ENCODE measurements around the gene PLCH1. TPM values are rescaled to one million over a fixed set of nuclear protein-coding genes. Genes with fewer than 3 reads are reported as not detected.

PLCH1 gene
- total RNA-seq, 1 donor from 2014 or later, result 20.9 TPM

DNA sequence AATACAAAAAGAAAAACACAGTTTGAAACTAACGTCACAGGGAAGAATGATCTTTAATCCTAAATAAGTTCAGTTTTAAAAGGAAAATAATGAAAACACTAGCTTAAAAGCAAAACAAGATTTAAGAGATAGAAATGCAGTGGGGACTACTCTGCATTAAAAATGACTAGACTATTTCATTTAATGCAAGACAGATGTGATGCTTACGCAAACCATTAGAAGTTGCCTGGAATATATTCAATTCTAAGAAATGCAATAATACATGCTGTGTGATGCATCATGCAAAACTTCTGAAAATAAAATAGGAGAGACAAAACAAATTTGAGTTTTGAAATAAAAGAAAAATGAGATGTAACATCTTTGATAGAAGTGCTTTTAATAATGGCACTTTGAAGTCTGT lies 353.8 kb downstream of the PLCH1 start:
- Mint-ChIP-seq H3K4me1 (ENCODE audit: unreplicated experiment) (no peaks in the 10 kb centered on the region), H3K36me3 (ENCODE audit: low read depth, unreplicated experiment) (no peaks in the 10 kb centered on the region), H3K27me3 (ENCODE audit: unreplicated experiment) (no peaks in the 10 kb centered on the region), H3K9me3 (ENCODE audit: unreplicated experiment) (no peaks in the 10 kb centered on the region), H3K27ac (ENCODE audit: unreplicated experiment) (no peak overlapping the region), H3K4me3 (ENCODE audit: unreplicated experiment) (no peak overlapping the region)
- no peak for DNase-seq (ENCODE audit: low spot score)
- TF ChIP-seq, protein P1, sequence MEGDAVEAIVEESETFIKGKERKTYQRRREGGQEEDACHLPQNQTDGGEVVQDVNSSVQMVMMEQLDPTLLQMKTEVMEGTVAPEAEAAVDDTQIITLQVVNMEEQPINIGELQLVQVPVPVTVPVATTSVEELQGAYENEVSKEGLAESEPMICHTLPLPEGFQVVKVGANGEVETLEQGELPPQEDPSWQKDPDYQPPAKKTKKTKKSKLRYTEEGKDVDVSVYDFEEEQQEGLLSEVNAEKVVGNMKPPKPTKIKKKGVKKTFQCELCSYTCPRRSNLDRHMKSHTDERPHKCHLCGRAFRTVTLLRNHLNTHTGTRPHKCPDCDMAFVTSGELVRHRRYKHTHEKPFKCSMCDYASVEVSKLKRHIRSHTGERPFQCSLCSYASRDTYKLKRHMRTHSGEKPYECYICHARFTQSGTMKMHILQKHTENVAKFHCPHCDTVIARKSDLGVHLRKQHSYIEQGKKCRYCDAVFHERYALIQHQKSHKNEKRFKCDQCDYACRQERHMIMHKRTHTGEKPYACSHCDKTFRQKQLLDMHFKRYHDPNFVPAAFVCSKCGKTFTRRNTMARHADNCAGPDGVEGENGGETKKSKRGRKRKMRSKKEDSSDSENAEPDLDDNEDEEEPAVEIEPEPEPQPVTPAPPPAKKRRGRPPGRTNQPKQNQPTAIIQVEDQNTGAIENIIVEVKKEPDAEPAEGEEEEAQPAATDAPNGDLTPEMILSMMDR (IDR thresholded peaks at IDR 0.05; ENCODE audit: unreplicated experiment), result no peak

GRCh38 chr3:155390351-155390750 lies 354.5 kb downstream of the PLCH1 start:
- Mint-ChIP-seq H3K27me3 (ENCODE audit: unreplicated experiment) (no peaks in the 10 kb centered on the region), H3K36me3 (ENCODE audit: low read depth, unreplicated experiment) (no peaks in the 10 kb centered on the region), H3K4me1 (ENCODE audit: unreplicated experiment) (no peaks in the 10 kb centered on the region), H3K4me3 (ENCODE audit: unreplicated experiment) (no peak overlapping the region), H3K27ac (ENCODE audit: unreplicated experiment) (no peak overlapping the region), H3K9me3 (ENCODE audit: unreplicated experiment) (no peaks in the 10 kb centered on the region)
- TF ChIP-seq, protein P1 (IDR thresholded peaks at IDR 0.05; ENCODE audit: unreplicated experiment), result no peak
- DNase-seq (ENCODE audit: low spot score), result no peak

DNA sequence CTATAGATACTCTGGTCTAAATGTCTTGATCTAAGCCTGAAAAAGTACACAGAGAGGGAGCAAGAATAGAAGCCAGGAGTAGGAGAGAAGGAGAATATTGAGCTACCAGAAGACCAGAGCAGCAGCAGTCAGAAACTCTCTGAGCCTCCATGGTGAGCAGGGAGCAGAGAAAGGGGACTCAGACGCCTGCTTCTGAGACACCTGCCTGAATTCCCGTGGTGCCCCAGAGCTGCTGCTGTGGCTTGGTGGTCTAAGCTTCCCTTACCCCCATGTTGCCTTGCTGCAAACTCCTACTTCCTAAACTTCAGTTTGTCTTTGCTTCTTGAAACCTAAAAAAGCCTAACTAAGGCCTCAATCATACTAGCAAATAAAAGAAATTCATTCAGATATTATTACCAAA lies 356.5 kb downstream of the PLCH1 start:
- TF ChIP-seq, protein P1 (IDR thresholded peaks at IDR 0.05; ENCODE audit: unreplicated experiment), result no peak
- no peak overlapping the region for H3K4me3 Mint-ChIP-seq (ENCODE audit: unreplicated experiment)
- DNase-seq (ENCODE audit: low spot score), result no peak
- no peaks in the 10 kb centered on the region for H3K36me3 Mint-ChIP-seq (ENCODE audit: low read depth, unreplicated experiment)
- no peaks in the 10 kb centered on the region for H3K4me1 Mint-ChIP-seq (ENCODE audit: unreplicated experiment)
- no peak overlapping the region for H3K27ac Mint-ChIP-seq (ENCODE audit: unreplicated experiment)
- H3K27me3 Mint-ChIP-seq (ENCODE audit: unreplicated experiment), result peaks cover 2% of the 10 kb centered on the region
- no peaks in the 10 kb centered on the region for H3K9me3 Mint-ChIP-seq (ENCODE audit: unreplicated experiment)

DNA sequence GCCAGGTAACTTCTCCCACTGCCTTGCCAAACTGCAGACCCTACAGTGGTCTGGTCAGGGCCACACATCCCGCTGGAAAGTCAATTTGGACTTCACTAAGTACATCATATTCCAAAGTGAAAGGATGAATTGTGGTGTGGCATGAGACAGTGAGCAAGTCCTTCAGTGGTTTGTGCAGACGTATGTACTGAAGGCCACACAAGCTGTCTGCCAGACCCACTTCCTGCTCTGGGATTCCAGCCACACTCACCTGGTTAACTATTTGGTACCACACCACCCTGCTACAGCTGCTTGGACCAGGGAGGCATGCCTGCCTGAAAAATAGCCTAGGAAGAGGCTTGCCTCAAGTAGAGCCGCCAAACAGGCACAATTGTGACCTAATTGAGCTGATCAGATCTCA lies 357.3 kb downstream of the PLCH1 start:
- DNase-seq (ENCODE audit: low spot score), result no peak
- no peak overlapping the region for H3K4me3 Mint-ChIP-seq (ENCODE audit: unreplicated experiment)
- no peaks in the 10 kb centered on the region for H3K9me3 Mint-ChIP-seq (ENCODE audit: unreplicated experiment)
- H3K27me3 Mint-ChIP-seq (ENCODE audit: unreplicated experiment), result peaks cover 2% of the 10 kb centered on the region
- no peak overlapping the region for H3K27ac Mint-ChIP-seq (ENCODE audit: unreplicated experiment)
- TF ChIP-seq, protein P1 (IDR thresholded peaks at IDR 0.05; ENCODE audit: unreplicated experiment), result no peak
- no peaks in the 10 kb centered on the region for H3K36me3 Mint-ChIP-seq (ENCODE audit: low read depth, unreplicated experiment)
- H3K4me1 Mint-ChIP-seq (ENCODE audit: unreplicated experiment), result peaks cover 6% of the 10 kb centered on the region

DNA sequence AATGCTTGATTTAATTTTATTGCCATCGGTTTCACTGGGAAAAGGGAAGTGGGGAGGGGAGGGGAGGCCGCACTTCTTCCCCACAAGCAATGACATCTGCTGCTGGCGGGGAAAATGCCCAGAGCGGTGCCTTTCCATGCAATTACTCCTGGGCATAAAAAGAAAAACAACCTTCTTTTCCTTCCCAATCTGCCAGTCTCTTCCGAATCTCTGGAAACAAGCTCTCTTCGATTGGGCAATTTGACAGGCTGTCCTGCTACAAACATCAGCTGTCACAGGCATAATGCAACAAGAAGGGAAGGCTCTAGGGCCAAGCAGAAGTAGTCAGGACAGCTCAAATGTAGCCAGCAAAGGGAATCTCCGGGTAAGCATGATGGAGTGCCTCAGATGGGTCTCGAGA lies 358.0 kb downstream of the PLCH1 start:
- H3K4me1 Mint-ChIP-seq (ENCODE audit: unreplicated experiment), result peaks cover 8% of the 10 kb centered on the region

More for the DNA sequence above, 358.0 kb downstream of the PLCH1 start:
- Mint-ChIP-seq H3K4me3 (ENCODE audit: unreplicated experiment) (no peak overlapping the region), H3K9me3 (ENCODE audit: unreplicated experiment) (no peaks in the 10 kb centered on the region), H3K27me3 (ENCODE audit: unreplicated experiment) (peaks cover 2% of the 10 kb centered on the region), H3K36me3 (ENCODE audit: low read depth, unreplicated experiment) (no peaks in the 10 kb centered on the region), H3K27ac (ENCODE audit: unreplicated experiment) (no peak overlapping the region)
- no peak for DNase-seq (ENCODE audit: low spot score)
- TF ChIP-seq, protein P1 (IDR thresholded peaks at IDR 0.05; ENCODE audit: unreplicated experiment), result no peak

Measured in endothelial cell (in vitro differentiated cells).